Stimulated activated CD8-positive, alpha-beta memory T cell treated with anti-CD3 and anti-CD28 coated beads, Interleukin-4, amount 100 ng/mL, for 1 hour (primary cell): ENCODE measurements around the gene EXOSC7.
"Not testable (repeated sequence)": the region's sequence is repeated elsewhere in the genome, so short reads cannot be mapped to it uniquely, and the experiment has no call there.

Experiments
- DNase-seq, 2 donors: peaks; one replicate each; pipeline ENCODE4 v3.0.0-alpha.2; 2020; ENCODE audit warnings: low read depth in 2 of 2, low spot score in 1 of 2

The EXOSC7 gene

GRCh38 chr3:44962621-44963393 is 13.2 kb upstream of the EXOSC7 start:
- DNase-seq = no peak

- DNase-seq = no peak
Observed at GRCh38 chr3:44963571-44964325, 12.3 kb upstream of the EXOSC7 start.

GRCh38 chr3:44965165-44965564 is 10.9 kb upstream of the EXOSC7 start:
- no peak for DNase-seq

GRCh38 chr3:44966795-44967278 is 9.2 kb upstream of the EXOSC7 start:
- DNase-seq = no peak

GRCh38 chr3:44968447-44968858 is 7.6 kb upstream of the EXOSC7 start:
- no peak for DNase-seq

- no peak for DNase-seq
Observed at GRCh38 chr3:44969154-44969827, 6.8 kb upstream of the EXOSC7 start.

- no peak for DNase-seq
Observed at GRCh38 chr3:44969828-44970179, 6.2 kb upstream of the EXOSC7 start.

GRCh38 chr3:44970926-44971490 is 5.0 kb upstream of the EXOSC7 start:
- no peak for DNase-seq

GRCh38 chr3:44974416-44974815 is 1.6 kb upstream of the EXOSC7 start:
- DNase-seq = no peak

- DNase-seq = no peak
Observed at GRCh38 chr3:44981220-44981619, 5.2 kb downstream of the EXOSC7 start.

- no peak for DNase-seq
Observed at GRCh38 chr3:44981751-44982150, 5.7 kb downstream of the EXOSC7 start.

- DNase-seq = no peak
Observed at GRCh38 chr3:44982817-44983216, 6.8 kb downstream of the EXOSC7 start.

- no peak for DNase-seq
Observed at GRCh38 chr3:44983484-44983941, 7.5 kb downstream of the EXOSC7 start.

- no peak for DNase-seq
Observed at GRCh38 chr3:44984335-44984734, 8.3 kb downstream of the EXOSC7 start.

- not testable (repeated sequence) for DNase-seq
Observed at GRCh38 chr3:44986330-44986729, 10.3 kb downstream of the EXOSC7 start.

- DNase-seq = no peak
Observed at GRCh38 chr3:44987332-44987731, 11.3 kb downstream of the EXOSC7 start.

GRCh38 chr3:44988073-44988472 is 12.0 kb downstream of the EXOSC7 start:
- DNase-seq = no peak

GRCh38 chr3:44989141-44989540 is 13.1 kb downstream of the EXOSC7 start:
- DNase-seq = no peak

GRCh38 chr3:44989636-44990373 is 13.8 kb downstream of the EXOSC7 start:
- no peak for DNase-seq

- DNase-seq = no peak
Observed at GRCh38 chr3:44991326-44991725, 15.3 kb downstream of the EXOSC7 start.
